ENCODE results near the gene MARCKSL1.

The MARCKSL1 gene

GRCh38 chr1:32352831-32353383 lies 16.9 kb upstream of the MARCKSL1 start:
- peak; percentile 34 for DNase-seq

- DNase-seq: no peak
These were observed 16.3 kb upstream of the MARCKSL1 start for GRCh38 chr1:32352239-32352745.

GRCh38 chr1:32351399-32352238 lies 15.6 kb upstream of the MARCKSL1 start:
- peak; percentile 99 for DNase-seq

GRCh38 chr1:32350785-32351398 lies 14.9 kb upstream of the MARCKSL1 start:
- DNase-seq: peak; percentile 93

GRCh38 chr1:32349211-32349708 lies 13.2 kb upstream of the MARCKSL1 start:
- DNase-seq: no peak

GRCh38 chr1:32346532-32347157 lies 10.6 kb upstream of the MARCKSL1 start:
- DNase-seq: no peak

- no peak for DNase-seq
These were observed 9.3 kb upstream of the MARCKSL1 start for GRCh38 chr1:32345289-32345827.

GRCh38 chr1:32342704-32343103 lies 6.7 kb upstream of the MARCKSL1 start:
- no peak for DNase-seq

- DNase-seq: no peak
These were observed 5.9 kb upstream of the MARCKSL1 start for GRCh38 chr1:32341971-32342370.

GRCh38 chr1:32341186-32341757 lies 5.2 kb upstream of the MARCKSL1 start:
- no peak for DNase-seq

- DNase-seq: no peak
These were observed 3.4 kb upstream of the MARCKSL1 start for GRCh38 chr1:32339363-32339978.

- no peak for DNase-seq
These were observed 2.7 kb upstream of the MARCKSL1 start for GRCh38 chr1:32338637-32339145.

- DNase-seq: no peak
These were observed 2.0 kb upstream of the MARCKSL1 start for GRCh38 chr1:32337855-32338636.

GRCh38 chr1:32336963-32337675 lies 1.1 kb upstream of the MARCKSL1 start:
- peak; percentile 36 for DNase-seq

GRCh38 chr1:32336591-32336932 lies 529 bp upstream of the MARCKSL1 start:
- DNase-seq: no peak

- no peak for DNase-seq
These were observed 571 bp downstream of the MARCKSL1 start for GRCh38 chr1:32335535-32335789.

GRCh38 chr1:32334864-32335534 lies 1.0 kb downstream of the MARCKSL1 start:
- peak; percentile 79 for DNase-seq

GRCh38 chr1:32334274-32334861 lies 1.7 kb downstream of the MARCKSL1 start:
- DNase-seq: peak; percentile 50

GRCh38 chr1:32333251-32333963 lies 2.6 kb downstream of the MARCKSL1 start:
- DNase-seq: peak; percentile 37

Measured in DMS53 (cell line).